Suprapubic skin (tissue), 3 donors: Measurements from ENCODE around the gene OR2A1.
"Not testable (repeated sequence)": the region's sequence is repeated elsewhere in the genome, so short reads cannot be mapped to it uniquely, and the experiment has no call there.

ENCODE experiments used
- EP300 ChIP-seq: sonication (generic); formaldehyde crosslinking; IDR thresholded peaks from one replicate; pipeline ENCODE4 v1.6.1; 2017; ENCODE audit warnings: antibody characterized with exemption
- POLR2A ChIP-seq, 2 donors: fragments of 450-650 bp; IDR thresholded peaks; one replicate each; pipeline ENCODE4 v1.6.1; 2017; ENCODE audit warnings: antibody characterized with exemption in 2 of 2, mild to moderate bottlenecking in 2 of 2, moderate library complexity in 2 of 2
- TF ChIP-seq, protein P1 (sequence below), 2 donors: fragments of 200-600 bp in 1 of 2; fragments of 450-650 bp in 1 of 2; sonication (generic) in 1 of 2; IDR thresholded peaks; one replicate each; pipeline ENCODE4 v1.5.1; 2016 to 2019; ENCODE audit warnings: antibody characterized with exemption in 2 of 2, mild to moderate bottlenecking in 1 of 2, moderate library complexity in 1 of 2

DNA sequence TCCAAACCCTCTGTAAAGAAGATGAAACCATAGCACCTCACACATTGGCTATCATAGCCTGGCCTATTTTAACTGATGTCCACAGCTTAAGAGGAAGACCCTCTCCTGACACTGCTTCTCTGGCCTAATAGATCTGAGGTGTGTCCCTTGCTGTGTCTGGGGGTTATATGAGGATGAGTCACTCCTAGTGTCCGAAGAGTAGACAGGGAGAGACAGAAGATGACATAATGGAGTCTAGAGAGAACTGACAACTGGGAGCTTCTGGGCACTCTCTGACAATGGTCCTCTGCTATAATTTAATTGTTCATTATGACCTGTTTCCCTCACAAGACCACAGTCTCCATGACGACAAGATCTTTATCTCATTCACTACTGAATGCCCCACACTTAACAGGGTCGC, 49.8 kb downstream of the OR2A1 start:
- TF ChIP-seq EP300; POLR2A (IDR thresholded peaks at IDR 0.05): not testable (repeated sequence)
- TF ChIP-seq, protein P1, sequence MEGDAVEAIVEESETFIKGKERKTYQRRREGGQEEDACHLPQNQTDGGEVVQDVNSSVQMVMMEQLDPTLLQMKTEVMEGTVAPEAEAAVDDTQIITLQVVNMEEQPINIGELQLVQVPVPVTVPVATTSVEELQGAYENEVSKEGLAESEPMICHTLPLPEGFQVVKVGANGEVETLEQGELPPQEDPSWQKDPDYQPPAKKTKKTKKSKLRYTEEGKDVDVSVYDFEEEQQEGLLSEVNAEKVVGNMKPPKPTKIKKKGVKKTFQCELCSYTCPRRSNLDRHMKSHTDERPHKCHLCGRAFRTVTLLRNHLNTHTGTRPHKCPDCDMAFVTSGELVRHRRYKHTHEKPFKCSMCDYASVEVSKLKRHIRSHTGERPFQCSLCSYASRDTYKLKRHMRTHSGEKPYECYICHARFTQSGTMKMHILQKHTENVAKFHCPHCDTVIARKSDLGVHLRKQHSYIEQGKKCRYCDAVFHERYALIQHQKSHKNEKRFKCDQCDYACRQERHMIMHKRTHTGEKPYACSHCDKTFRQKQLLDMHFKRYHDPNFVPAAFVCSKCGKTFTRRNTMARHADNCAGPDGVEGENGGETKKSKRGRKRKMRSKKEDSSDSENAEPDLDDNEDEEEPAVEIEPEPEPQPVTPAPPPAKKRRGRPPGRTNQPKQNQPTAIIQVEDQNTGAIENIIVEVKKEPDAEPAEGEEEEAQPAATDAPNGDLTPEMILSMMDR (IDR thresholded peaks at IDR 0.05): not testable (repeated sequence)
